Middle frontal gyrus (tissue), 1 donor: ENCODE data around the gene CYGB.

Experiments used
- DNase-seq: peaks from one replicate; pipeline ENCODE4 v3.0.0-alpha.2; 2015; ENCODE audit warnings: low spot score; ENCODE audit errors: extremely low spot score

CYGB gene

DNA sequence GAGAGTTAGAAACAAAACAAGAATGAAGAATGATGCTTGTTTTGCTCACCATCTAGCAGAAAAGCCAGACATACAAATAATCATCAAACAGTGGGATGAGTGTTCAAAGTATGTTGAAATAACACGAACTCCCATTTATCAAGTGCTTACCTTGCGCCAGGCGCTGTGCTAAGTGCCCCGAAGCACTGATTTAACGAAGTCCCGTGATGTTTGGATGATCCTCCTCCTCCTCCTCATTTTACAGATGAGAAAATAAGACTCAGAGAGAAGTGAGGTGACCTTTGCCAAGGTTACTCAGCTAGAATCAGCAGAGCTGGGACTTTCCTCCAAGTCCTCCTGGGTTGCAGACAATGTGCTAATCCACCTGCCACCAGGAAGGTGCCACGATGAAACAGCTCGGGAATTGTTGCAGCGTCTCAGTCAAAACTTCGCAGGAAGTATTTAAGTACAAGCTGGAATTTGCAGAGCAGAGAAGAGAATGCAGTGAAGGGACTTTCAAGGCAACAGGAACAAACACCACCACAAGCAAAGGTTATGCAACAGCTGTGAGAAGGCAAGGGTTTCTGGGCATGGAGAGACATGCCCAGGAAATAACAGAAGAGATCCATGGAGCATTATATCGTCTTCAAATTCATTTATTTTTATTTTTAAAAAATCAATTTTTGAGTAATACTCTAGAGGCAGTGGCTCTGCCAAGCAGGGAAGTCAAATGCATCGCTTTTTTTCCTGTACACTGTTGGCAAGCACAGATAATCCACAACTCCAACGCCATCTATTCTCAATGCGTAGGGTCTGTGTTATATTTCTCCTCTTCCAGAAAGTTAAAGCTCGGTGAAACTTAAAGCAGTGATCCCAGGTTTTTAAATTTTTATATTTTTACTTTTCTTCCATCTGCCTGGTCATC lies 13.5 kb upstream of the CYGB start:
- DNase-seq = no peak

DNA sequence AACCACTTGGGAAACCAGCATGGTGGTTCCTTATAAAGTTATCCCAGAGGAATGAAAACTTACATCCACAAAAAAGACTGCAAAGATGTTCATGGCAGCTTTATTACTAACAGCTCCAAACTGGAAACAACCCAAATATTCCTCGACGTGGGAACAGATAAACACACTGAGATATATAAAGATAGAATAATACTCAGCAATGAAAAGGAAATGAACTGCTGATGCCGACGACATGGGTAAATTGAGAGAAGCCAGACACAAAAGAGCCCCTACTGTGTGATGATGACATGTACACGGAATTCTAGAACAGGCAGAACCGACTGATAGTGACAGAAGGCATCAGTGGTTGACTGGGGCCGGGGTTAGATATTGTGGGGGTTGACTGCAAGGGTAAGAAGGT lies 12.0 kb upstream of the CYGB start:
- no peak for DNase-seq

DNA sequence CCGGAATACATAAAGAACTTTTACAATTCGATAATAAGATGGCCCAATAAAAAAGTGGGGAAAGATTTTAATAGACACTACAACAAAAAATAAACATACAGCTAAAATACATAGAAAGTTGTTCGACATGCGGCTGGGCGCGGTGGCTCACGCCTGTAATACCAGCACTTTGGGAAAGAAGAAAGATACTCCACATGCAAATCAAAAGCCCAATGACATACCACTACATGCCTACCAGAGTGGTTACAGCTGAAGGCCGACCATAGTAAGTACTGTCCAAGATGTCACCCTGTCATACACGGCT lies 11.7 kb upstream of the CYGB start:
- DNase-seq = no peak

- DNase-seq = no peak
Measured at GRCh38 chr17:76548378-76549214, 11.1 kb upstream of the CYGB start.

DNA sequence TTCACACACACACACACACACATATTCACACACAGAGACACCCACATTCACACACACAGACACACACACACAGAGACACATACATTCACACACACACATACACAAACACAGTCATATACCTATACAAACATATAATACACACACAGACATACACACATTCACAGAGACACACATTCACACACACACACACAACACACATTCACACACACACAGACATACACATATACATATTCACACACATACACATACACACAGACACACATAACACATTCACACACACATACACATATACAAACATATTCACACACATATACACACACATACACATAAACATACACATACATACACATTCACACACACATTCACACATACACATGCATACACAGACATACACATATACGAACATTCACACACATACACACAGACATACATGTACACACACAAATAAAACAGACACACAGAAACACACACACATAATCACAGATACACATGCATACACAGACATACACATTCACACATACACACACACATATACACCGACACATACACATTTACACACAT lies 10.2 kb upstream of the CYGB start:
- no peak for DNase-seq

GRCh38 chr17:76547183-76547641 lies 9.7 kb upstream of the CYGB start:
- peak; percentile 47 for DNase-seq

DNA sequence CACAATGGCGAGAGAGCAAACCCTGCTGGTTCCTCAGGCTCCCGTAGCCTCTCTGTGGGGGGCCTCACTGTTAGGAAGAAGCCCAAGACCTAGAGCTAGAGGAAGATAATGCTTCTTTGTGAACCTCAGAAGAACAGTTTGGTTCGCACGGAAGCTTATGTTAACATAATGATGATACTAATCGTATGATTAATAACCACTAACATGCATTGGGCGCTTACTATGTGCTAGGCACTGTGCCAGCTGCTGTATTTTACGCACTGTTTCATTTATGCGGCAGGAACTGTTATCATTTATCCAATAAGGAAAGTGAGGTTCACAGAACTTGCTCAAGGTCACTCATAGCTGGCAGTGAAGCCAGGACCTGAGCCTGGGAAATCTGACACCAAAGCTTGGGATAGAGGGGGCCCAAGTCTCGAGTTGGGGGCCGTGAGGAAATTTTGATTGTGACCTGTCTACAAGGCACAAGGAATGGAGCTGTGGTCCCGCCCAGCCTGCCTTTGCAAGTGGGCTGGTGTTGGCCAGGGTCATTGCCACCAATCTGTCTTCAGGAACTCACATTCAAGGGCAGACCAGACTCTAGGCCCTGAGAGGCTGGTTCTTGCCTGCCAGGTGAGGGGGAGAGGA lies 9.2 kb upstream of the CYGB start:
- DNase-seq = no peak

- DNase-seq = no peak
Measured at GRCh38 chr17:76545918-76546555, 8.5 kb upstream of the CYGB start.

GRCh38 chr17:76544546-76545365 lies 7.2 kb upstream of the CYGB start:
- no peak for DNase-seq

DNA sequence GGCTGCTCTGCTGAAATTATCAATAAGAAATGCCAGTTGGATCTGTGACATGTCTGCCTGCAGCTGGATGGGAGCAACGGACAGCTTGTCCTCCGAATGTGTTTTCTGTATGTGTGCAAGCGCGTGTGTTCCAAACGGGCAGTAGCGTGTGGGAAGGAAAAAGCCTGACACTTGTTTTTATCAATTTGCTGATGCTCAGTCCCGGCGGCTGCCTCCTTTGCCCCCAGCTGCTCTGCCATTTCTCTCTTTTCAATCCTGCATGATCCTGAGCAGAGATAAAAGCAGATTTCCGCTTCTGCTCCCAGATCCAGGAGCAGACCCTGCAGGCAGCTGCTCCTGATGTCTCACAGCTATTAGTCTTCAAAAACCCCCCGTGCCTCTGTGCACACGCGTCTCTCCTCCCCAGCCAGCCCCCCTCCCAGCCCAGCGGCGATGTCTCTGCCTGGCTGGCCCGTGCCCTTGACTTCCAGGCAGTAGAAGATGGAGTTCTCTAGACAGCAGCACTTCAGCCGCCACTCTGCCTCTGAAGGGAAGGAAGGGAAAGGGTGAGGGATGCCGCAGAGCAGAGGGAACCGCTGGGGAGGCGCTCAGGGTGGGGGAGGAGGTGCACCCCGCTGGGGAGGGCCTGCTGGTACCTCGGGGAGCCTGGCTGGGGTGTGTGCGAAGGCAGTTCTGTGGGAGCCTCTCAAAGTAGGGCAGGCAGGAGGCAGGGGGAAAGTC lies 6.5 kb upstream of the CYGB start:
- DNase-seq = no peak

DNA sequence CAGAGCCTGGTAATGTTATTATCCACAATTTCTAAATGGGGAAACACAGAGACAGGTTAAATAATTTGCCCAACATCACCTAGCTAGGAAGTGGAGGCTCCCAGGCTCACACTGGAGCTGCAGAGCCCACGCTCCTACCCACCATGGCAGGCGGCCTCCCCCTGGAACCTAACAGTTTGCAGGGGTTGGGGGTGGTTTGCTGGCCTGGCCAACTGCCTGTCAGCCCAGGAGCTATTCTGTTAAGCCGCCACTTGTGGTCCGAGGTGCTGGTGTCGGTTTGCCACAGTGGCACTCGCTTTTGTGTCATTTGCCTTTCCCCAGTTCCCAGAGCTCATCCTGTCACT lies 5.9 kb upstream of the CYGB start:
- DNase-seq = no peak

GRCh38 chr17:76542984-76543383 lies 5.5 kb upstream of the CYGB start:
- DNase-seq = no peak

DNA sequence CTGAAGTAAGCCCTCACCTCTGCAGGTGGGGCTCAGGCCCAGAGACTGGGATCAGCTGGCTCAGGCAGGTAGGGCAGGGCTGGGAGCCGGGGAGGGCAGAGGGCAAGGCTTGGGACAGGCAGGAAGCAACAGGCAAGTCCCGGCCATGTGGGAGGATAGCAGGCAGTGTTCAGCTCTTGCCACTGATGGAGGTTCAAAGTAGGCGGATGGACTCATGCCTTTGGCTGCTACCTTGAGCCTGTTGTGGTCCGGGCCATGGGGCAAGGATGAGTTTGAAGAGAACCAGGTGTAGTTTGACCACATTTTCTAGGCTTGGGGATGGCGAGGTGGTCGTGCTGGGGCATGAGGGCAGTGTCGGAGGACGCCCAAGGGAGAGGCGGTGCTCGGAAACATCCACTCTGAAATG lies 5.1 kb upstream of the CYGB start:
- DNase-seq = no peak

GRCh38 chr17:76541739-76542454 lies 4.4 kb upstream of the CYGB start:
- DNase-seq = no peak

- peak; percentile 92 for DNase-seq
Measured at GRCh38 chr17:76540381-76541300, 3.1 kb upstream of the CYGB start.

DNA sequence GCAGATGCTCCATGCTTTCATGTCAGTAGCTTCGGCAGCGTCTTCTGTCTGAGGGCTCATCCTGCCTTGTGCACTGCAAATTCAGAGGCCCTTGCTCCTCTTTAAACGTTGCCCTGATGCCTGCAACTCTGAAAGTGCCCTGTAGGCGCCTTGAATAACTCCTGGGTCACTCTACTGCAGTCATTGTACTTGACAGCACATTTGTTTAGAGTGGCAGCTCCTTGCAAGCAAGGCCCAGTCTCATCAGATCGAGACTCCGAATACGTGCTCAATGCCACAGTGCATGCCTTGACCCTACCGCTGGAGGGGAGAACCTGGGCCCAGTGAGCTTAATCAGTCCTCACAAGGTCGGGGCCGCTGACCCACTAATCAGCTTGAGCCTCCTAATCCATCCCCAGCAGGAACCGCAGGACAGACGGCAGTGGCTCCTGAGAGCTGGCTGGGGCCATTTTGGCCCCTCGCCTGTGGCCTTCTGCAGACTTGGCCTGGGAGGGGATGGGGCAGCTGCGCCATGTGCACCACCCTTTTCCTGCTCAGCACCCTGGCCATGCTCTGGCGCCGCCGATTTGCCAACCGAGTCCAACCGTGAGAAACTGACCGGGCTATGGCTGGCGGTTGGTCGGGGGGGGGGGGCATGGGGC lies 2.2 kb upstream of the CYGB start, which contains the start of gene PRCD:
PRCD (plus strand) TSS at position 414 of the 641 bp plus-strand sequence; CDS start at position 512, 98 bp downstream.
- DNase-seq = no peak

GRCh38 chr17:76538941-76539570 lies 1.5 kb upstream of the CYGB start:
- no peak for DNase-seq
